Stimulated activated CD8-positive, alpha-beta memory T cell treated with anti-CD3 and anti-CD28 coated beads, Interleukin-2, amount 100 ng/mL, for 48 hours (primary cell): ENCODE measurements around the gene NGFR.
"Not testable (repeated sequence)": the region's sequence is repeated elsewhere in the genome, so short reads cannot be mapped to it uniquely, and the experiment has no call there.

Source experiments
- DNase-seq, 2 donors: peaks; one replicate each; pipeline ENCODE4 v3.0.0-alpha.2; 2020; ENCODE audit warnings: low read depth in 2 of 2

Gene NGFR

DNA sequence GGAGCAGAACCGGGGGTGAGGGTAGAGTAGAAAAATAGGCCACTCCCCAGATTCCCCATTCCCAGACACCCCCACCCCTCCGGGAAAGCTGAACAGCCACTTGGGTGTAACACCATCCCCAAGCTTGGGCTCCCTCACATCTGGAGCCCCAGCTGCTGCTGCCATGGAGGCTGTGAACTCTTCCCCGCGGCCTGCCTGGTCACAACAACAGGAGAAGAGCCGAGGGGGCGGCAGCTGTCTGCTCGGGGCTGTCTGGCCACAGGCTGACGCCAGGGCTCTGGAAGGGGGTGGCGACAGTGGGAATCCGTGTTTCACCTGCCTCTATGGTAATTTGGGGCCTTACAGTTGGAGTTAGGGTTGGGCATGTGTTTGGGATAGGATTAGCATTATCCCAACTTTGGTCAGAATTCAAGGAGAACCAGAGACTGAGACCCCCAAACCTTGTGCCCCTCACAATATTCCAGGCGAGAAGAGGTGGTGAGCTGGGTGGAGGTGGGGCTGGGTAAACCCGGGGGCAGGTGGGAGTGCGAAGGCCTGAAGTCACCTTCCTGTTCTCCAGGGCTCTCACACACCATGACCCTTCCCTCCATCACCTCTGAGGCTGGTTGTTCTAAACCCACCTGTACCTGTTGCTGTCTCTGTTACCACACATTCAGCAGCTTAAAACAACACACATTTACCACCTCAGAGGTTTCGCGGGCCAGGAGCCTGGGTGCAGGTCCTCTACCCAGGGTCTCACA, 50.9 kb downstream of the NGFR start:
- no peak for DNase-seq

DNA sequence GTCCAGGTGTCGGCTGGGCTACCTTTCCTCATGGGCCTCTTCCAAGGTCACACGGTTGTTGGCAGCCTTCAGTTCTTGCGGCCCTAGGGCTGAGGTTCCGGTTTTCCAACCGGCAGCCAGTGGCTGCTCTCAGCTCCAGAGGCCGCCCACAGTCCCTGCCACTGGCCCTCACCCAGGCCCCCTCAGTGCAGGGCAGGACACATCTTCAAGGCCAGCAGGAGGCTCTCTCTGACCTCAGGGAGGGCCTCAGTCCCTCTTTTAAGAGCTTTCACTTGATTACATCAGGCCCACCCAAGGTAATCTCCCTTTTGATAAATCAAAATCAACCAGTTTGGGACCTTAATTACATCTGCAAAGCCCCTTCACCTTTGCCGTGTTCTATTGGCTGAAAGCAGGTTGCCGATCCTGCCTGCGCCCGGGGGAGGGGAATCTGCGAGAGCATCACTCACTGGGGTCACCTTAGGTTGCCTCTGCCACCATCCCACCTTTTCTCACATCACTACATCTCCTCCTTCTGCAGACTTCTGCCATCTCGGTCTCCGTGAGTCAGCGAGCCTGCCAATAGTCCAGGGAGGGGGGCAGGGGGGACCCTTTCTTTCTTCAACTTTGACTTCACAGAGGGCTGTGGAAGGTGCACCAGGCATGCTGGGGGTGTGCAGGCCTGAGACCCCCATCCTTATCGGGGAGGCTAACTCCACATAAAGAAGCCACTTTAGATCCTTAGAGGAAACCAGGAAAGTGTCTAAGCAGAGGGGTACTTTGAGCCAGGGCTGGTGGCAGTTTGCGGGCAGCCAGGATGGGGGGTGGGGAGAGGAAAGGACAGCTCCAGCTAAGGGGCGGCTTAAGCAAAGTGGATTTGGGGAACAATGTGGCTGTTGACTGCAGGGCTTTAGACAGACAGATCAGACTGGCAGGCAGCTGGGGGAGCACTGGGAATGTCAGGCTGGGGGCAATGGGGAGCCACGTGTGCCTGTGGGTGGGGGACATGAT, 51.7 kb downstream of the NGFR start:
- DNase-seq = no peak

DNA sequence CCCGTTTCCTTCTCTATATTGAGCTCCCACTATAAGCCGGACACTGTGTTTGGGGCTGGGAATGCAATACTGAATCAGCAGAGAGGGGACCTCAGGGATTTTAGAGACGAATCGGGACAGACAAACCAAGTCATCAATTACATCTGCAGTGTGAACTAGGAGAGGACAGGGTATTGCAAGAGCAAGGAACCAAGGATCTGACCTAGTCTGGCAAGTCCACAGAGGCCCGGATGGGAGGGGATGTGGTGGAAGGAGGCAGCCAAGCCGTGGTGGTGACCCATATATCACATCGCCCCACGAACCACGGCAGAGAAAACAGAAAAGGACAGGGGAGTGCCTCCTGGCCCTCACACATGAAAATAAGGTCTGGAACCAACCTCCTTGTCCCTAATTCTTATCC, 52.5 kb downstream of the NGFR start:
- DNase-seq = no peak

DNA sequence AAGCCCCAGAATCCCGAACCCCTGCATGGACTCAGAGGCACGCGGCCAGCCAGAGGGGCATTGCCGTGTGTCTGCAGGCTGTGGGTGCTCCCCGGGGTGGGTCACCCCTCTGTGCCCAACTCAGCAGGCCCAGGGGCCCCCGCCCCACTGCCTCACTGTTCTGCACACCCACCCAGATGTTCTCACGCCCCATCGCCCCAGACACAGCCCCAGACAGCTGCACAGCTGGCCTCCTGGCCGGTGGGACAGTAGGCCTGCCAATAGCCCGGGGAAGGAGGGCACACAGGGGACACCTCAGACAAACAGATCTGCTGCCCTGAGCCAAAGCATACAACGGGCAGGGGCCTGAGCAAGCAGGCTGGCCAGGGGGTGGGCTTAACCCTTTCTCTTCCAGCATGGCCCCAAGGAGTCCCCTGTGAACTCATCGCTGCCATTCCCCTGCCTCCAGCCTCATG, 53.0 kb downstream of the NGFR start:
- DNase-seq = no peak

DNA sequence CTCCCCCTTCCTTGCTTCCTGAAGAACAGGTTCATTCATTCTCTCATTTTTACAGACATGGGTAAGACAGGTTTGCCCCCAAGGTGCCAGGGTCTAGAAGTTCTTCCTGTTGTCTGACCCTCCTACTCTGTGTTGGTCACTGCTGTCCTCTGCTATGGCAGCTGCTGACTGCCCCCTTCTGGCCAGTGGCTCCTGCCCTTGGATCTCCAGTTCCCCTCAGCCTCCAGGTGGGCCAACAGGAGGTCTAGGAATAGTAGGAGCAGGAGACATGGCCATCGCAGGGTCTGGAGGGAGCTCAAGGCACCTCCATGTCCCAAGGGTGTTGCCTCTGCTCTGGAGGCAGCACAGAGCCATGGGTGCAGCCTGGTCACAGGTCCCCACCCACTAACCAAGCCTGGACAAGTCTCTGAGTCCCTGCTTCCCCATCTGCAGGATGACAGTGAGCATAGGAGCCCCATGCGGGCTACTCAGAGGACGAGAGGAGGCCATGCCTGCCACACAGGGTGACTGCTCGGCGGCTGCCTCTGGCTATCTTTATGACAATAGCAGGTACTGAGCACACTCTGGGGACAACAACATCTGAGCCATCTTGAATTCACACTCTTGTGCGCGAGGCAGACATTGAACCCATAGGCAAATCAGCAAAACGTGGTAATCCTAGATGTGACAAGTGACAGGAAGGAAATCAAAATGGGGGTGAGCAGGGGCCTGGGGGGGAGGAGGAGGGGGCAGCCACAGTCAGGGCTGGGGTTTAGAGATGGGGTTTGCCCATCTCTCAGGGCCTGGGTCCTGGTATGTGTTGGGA, 53.6 kb downstream of the NGFR start:
- no peak for DNase-seq

DNA sequence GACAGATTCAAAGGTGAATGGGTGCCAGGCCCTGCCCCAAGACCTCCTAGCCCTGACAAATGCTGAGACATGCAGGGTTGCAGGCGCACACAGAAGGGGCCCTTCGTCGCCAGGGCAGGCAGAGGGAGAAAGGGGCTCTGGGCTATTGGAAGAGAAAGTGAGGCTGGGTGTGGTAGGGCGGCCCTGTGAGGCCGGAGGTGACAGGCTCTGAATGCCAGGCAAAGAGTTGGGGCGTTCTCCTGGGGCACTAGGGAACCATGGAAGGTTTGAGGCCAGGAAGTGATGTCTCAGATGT, 54.2 kb downstream of the NGFR start:
- DNase-seq = no peak

DNA sequence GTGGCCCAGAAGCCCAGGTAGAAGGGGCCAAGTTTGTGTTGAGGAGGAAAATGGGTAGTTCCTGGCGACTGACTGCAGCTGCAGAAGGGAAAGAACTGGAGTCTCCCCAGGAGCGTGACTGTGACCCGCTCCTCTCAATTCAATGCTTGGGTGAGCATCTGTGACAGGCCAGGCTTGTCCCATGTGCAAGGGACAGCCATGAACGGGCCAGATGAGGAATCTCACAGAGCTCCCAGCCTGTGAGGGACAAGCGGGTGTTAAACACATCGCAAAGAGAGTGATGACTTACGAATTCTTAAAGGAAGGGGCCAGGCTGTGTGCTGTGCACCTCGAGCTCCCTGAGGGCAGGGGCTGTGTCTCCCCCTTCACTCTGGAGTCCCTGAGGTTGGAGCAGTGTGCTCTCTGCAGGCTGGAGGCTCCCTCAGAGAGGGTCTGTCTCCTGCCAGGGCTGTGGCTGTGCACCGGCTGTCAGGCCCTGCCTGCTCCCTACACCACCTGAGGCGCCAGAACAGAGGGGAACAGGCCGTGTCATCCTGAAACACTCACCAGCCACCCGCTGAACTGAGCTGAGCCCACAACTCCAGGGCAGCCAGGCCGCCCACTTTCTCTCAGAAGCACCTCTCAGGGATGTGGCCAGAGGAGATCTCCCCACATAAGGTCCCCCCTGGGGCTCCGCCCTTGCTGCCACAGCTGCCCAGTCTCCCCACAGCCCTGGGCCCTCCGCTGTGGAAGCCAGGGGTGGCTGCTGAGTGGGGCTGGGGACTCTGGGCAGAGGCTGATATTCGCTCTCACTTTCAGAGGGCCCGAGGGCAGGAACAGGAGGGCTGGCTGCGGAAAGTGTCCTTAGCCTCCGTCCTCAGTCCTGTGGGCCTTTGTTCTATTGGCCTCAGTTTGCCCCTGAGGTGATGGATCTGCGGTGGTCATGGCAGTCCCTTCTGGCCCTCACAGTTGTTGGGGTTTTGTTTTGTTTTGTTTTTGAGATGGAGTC, 54.9 kb downstream of the NGFR start:
- DNase-seq = no peak

DNA sequence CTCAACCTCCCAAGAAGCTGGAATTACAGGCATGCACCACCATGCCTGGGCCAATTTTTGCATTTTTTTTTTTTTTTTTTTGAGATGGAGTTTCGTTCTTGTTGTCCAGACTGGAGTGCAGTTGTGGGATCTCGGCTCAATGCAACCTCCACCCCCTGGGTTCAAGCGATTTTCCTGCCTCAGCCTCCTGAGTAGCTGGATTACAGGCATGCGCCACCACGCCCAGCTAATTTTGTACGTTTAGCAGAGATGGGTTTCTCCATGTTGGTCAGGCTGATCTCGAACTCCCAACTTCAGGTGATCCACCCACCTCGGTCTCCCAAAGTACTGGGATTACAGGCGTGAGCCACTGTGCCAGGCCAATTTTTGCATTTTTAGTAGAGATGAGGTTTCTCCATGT, 55.7 kb downstream of the NGFR start:
- not testable (repeated sequence) for DNase-seq

DNA sequence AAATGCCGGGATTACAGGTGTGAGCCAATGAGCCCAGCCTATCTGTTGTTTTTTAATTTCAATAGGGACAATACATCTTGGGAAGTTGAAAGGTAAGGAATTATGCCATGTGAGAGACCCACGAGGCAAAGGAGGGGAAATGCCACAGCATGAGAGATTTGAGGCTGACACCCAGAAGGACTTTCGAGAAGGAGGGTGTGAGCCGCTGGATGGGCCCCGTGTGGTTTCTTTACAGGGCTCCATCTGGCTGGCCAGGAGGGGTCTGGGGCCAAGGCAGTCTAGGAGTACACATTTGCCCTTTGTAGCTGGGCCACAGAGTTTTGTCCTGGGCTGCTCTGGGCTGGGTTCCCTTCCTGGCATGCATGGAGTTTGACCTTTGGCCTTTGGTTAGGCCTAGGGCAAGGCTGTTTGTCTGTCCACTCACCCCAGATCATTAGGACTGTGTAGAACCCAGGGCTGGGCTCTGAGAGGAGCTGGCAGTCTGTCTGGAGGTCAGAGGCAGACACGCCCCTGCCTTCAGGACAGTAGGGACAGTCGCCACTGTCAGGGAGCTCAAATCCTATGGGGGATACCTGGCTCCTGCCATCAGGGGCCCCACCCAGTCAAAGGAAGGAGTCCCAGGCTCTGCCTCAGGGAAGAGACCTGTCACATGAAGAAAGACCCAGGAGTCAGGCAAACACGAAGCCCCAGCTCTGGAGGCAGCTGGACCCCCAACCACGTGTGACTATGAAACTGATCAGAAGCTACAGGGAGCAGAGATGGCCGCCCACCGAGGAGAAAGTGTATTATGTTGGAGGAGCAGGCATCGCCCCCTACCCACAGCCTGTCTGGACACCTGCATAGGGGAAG, 56.4 kb downstream of the NGFR start:
- DNase-seq = no peak

DNA sequence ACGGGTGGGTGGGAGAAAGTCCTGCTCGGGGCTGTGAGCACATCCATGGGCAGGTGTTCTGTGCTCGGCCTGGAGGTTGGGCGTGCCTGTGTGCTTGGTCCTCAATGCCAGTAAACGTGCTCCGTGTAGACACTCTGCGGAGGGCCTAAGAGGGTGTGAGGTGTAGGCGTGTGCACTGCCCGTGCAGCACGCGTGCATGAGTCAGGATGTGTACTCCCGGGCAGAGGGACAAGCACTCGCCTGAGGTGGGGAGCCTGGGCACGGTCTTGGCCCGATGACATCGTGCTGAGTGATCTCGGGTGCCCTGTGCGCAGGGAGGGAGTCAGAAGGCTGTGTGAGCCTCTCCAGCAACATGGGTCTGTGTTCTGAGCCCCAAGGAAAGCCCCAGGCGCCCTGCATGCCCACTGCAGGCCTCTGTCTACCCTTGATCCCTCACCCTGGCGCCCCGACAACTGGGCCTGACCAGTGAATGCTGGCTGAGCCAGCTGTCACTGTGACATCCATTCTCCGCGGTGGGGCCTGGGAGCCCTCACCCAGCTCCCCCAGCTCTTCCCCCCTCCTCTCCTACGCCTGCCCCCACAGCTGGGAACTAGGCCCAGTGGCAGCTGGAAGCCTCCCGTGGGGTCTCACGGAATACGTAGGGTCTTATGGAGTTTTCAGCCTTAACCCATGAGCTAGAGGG, 57.1 kb downstream of the NGFR start:
- DNase-seq = no peak

DNA sequence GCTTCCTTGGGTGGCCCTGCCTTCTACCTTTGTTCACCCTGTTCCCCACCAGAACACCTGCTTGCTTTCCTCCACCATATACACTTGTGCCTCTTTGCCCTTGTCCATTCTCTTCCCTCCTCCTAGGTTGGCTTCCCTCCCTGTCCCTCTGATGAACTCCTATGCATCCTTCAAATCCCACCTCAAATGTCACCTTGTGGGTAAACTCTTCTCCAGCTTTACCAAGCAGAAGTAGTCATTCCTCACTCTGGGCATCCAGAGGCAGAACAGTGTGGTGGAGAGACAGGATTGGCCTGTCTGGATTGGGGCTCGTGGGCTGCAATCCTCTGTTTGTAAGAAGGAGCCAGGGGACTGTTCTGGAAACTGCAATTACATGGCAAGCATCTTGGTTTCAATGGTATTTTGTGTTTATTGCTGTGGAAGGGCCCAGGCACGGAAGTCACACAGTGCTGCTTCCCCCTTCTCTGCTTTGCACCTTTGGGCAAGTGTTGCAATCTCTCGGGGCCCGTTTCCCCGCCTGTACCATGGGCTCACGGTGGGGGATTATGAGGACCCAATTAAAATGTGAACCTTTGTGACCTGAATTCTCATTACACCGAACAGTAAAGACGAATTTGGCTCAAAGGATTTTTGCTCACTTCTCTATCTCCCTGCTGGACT, 58.7 kb downstream of the NGFR start:
- no peak for DNase-seq

DNA sequence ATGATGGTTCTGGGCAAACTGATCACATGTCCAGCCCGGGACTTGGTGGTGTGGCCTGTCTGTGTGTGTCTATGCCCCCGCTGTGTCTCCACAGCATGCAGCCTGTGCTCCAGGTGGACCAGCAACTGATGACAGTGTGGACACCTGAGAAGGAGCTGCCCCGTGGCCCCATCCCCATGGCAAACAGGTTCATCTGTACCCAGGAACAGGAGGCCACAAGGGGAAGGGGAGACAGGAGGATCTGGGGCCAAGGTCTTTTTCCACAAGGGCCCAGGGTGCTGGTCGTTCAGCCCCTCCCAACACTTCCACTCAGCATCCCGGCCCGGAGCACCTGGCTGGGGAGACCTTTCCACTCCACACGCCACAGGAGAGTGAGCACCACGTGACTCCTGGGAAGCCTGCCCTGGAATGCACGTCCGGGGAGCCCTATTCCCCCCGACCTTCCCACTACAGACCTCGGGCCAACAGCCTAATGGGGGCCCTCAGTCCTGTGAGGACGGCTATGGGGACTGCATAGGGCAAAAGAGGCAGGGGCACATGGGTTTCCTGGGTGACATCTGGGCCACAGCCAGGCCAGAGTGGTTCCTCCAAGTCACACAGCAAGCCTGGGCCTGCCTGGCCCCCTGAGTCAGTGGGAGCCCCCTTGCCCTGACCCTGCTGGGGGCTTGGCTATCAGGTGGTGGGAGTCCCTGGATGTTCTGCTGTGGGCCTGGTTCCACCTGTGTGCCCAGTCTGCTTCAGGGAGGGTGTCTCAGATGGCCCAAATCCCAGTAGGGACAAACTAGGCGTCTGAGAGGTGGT, 59.8 kb downstream of the NGFR start:
- DNase-seq = no peak

DNA sequence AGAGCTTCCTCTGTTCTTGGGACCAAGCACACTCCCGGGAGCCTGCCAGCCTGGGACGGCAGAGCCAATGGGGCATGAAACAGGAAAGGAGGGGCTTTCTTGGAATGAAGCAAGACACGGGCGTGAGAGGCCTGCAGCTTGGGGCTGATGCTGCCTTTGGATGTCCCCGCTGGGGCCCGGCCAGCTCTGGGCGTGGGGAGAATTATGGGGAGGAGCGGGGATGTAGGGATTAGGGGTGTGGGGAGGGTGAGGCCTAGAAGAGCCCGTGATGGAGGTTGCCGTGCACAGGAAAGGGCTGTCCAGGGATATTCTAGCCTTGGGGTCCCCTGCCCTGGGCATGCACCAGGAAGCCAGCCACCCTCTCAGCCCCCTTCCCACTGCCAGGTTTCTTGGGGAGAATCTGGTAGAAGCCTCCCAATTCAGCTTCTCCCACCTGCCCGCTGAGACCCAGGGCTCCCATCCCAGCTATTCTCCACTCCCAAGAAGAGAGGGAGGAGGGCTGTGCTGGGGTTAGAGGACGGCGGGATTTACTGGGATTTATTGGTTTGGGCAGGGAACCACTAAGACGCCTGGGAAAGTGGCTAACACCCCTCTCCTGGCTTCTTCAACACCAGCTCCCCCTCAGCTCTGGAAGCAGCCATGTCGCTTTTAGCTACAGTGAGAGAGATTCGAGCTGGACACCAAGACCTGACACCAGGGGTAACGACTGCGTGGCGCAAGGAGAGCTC, 60.6 kb downstream of the NGFR start:
- no peak for DNase-seq

DNA sequence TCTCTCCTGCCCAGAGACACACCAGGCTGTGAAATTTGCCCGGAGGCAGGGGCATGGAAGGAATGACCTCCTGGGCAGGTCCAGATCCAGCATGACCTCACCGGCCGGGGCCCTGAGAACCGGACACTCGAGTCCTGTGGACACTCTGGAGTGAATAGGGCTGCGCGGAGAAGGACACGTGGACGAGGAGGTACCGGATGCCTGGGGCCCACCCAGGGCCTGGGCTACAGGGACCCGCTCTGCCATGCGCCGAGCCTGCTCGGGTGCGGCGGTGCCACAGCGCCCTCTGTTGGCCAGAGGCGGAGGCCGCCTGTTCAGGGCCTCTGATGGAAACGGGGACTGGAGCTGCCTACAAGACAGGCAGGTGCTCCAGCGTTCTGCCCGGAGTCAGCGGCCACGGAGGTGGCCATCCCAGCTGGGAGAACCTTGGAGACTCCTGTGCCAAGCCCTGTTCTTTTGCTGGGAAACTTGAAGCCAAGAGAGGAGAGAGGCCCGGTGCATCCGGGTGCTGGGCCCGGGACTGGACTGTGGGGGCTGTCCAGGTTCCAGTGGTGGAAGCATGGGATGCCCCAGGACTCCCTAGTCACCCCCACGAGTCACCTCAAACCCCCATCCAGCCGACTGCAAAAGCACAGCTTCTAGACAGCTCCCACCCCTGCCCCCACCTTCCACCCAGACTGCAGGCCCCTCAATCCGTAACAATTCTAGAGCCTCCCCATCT, 61.3 kb downstream of the NGFR start:
- peak; percentile 74 to 82 for DNase-seq

DNA sequence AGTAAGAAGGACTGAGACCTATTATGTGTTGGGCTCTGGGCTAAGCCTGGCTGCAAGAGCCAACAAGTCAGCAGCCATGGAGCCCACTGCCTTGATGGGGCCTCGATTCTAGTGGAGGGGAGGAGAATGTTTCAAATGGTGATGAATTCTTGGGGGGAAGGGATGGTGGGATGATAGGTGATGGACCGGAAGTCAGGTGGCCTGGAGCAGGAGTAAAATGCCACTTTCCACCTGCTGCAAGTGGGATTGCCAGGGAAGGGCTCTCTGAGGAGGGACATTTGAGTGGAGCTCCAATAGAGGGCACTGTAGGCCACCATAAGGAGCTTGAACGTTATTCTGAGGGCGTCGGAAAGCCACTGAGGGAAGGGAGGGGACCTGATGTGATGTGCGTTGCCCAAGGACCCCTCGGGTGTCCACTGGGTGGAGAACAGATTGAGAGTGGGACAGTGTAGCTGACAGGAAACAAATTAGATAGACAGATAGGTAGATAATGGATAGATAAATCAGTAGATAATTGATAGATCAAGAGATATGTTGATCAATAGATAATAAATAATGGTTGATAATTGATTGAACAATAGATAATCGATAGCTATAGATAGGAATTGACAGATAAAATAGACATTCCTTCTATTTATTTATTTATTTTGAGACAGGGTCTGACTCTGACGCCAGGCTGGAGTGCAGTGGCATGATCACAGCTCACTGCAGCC, 62.4 kb downstream of the NGFR start:
- DNase-seq = no peak
